Measurements from ENCODE around the gene LPP. TPM values are rescaled to one million over a fixed set of nuclear protein-coding genes. Genes with fewer than 3 reads are reported as not detected.

LPP gene
- total RNA-seq, 1 experiment from 2014 or later, result 54.0 TPM

GRCh38 chr3:188848947-188849346 is 695.0 kb downstream of the LPP start:
- ChIA-PET CTCF (no interaction called here), RAD21 (ENCODE audit: low non-redundant PET in 1 of 2, low total read pairs in 2 of 2, uncharacterized antibody in 2 of 2, unreplicated experiment in 2 of 2) (no interaction called here), POLR2A (no interaction called here)
- Histone ChIP-seq H3K27ac (ENCODE audit: low read depth, low read length) (no peak overlapping the region), H3K36me3 (ENCODE audit: control insufficient read depth in 1 of 2, insufficient read depth in 2 of 2, low read length in 2 of 2) (no peaks in the 10 kb centered on the region), H2AFZ (ENCODE audit: low read depth, low read length, poor library complexity, severe bottlenecking) (no peak overlapping the region), H3K4me1 (ENCODE audit: control insufficient read depth in 1 of 2, insufficient read depth in 2 of 2, low read length in 2 of 2) (no peaks in the 10 kb centered on the region), H3K27me3 (ENCODE audit: insufficient read depth, low read length) (no peaks in the 10 kb centered on the region), H3K4me3 (replicated peaks in 1 of 2; ENCODE audit: low read depth in 1 of 2, low read length in 2 of 2) (no peak overlapping the region), H4K20me1 (ENCODE audit: insufficient read depth) (no peaks in the 10 kb centered on the region), H3K79me2 (ENCODE audit: insufficient read depth, low read length) (no peaks in the 10 kb centered on the region), H3K9me2 (ENCODE audit: insufficient read depth) (no peaks in the 10 kb centered on the region), H3K9me3 (ENCODE audit: control insufficient read depth in 1 of 2, insufficient read depth in 1 of 2, low read depth in 1 of 2, low read length in 2 of 2) (no peaks in the 10 kb centered on the region), H3K4me2 (ENCODE audit: low read length) (no peak overlapping the region), H3K9ac (ENCODE audit: low read length) (no peak overlapping the region)
- TF ChIP-seq EGR1 (IDR thresholded peaks at IDR 0.05; ENCODE audit: low read depth) (no peak), CTCF (IDR thresholded peaks at IDR 0.05 in 2 of 3, conservative IDR thresholded peaks at IDR 0.05 in 1 of 3; ENCODE audit: borderline replicate concordance in 1 of 3, insufficient read depth in 1 of 3, low read depth in 2 of 3, low read length in 2 of 3) (no peak), CBX3 (IDR thresholded peaks at IDR 0.05; ENCODE audit: low read depth) (no peak), ZNF274 (IDR thresholded peaks at IDR 0.05; ENCODE audit: low read depth, low read length) (no peak), EZH2 (IDR thresholded peaks at IDR 0.05) (no peak), YY1 (IDR thresholded peaks at IDR 0.05; ENCODE audit: extremely low read depth, insufficient replicate concordance, low read depth, low read length) (no peak), CEBPB (IDR thresholded peaks at IDR 0.05; ENCODE audit: low read depth) (no peak), EZH2phosphoT487 (IDR thresholded peaks at IDR 0.05; ENCODE audit: borderline replicate concordance) (no peak), SRF (IDR thresholded peaks at IDR 0.05; ENCODE audit: low read depth) (no peak), ATF3 (IDR thresholded peaks at IDR 0.05) (no peak)
- ATAC-seq (no peak), DNase-seq (ENCODE audit: low read depth, low spot score) (no peak)
- intact Hi-C loops (cut with micrococcal nuclease), result no loop called here
- no TSS peak for BruUV-seq (replicated peaks)
